HUES48 (cell line): Measurements from ENCODE around the gene FOXD4L6.
"Not testable (repeated sequence)": the region's sequence is repeated elsewhere in the genome, so short reads cannot be mapped to it uniquely, and the experiment has no call there.

Experiments
- H3K27ac ChIP-seq: one replicate; pipeline ENCODE4 v1.7.0; 2013; ENCODE audit warnings: low read depth, low read length, inconsistent platforms
- H3K27me3 ChIP-seq: 2 replicates; pipeline ENCODE4 v1.6.1; 2013; ENCODE audit warnings: mild to moderate bottlenecking, low read length; ENCODE audit not compliant: control insufficient read depth, insufficient read depth
- H3K36me3 ChIP-seq: 2 replicates; pipeline ENCODE4 v1.6.1; 2013; ENCODE audit warnings: low read length; ENCODE audit not compliant: control insufficient read depth, insufficient read depth
- H3K4me1 ChIP-seq: 2 replicates; pipeline ENCODE4 v1.6.1; 2013; ENCODE audit warnings: mild to moderate bottlenecking, low read length; ENCODE audit not compliant: control insufficient read depth, insufficient read depth
- H3K4me3 ChIP-seq: 2 replicates; pipeline ENCODE4 v1.5.1; 2013; ENCODE audit warnings: mild to moderate bottlenecking, low read depth, low read length
- H3K9ac ChIP-seq: 2 replicates; pipeline ENCODE4 v1.6.1; 2013; ENCODE audit warnings: mild to moderate bottlenecking, low read depth, low read length, moderate library complexity
- H3K9me3 ChIP-seq: 2 replicates; pipeline ENCODE4 v1.6.1; 2013; ENCODE audit warnings: low read length; ENCODE audit not compliant: control insufficient read depth, insufficient read depth

The FOXD4L6 gene

DNA sequence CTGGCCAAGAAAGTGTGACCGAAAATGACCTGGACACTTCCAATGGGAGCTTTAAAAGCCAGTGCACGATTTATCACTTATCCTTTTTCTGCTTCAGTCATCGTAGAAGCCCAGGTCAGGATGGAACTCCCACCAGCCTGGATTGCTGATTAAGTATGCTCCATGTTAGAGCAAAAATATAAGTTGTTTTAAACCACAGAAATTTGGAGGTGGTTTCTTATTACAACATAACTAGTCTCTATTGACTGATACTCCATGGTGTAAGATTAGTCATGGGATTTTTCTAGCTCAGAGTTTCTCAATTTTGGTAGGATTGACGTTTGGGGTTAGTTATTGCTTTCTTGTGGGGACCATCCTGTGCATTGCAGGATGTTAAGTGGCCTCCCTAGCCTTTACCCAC is 29.7 kb downstream of the FOXD4L6 start:
- not testable (repeated sequence) for H3K4me1 ChIP-seq, H3K4me3 ChIP-seq, H3K9me3 ChIP-seq, H3K27ac ChIP-seq, H3K9ac ChIP-seq, H3K36me3 ChIP-seq
- H3K27me3 ChIP-seq: peaks cover 11% of the 10 kb centered on the region

DNA sequence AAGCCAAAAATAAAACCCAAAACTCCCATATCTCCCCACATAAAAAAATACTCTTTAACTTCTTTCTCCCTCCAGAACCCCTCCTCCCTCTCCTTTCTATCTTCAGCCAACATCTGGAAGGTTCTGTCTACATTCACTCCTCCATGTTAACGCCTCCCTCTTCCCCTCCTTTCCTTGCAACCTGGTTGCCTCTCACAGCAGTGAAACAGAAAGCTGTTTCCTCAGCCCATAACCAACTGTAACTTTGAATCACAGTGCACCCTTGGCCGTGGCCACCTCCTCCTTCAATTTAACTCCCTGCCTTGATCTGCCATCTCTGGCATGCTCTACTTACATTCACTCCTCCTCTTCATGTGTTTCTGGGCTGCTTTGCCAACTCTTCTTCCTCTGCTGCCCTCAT is 33.4 kb downstream of the FOXD4L6 start:
- not testable (repeated sequence) for H3K4me3 ChIP-seq

DNA sequence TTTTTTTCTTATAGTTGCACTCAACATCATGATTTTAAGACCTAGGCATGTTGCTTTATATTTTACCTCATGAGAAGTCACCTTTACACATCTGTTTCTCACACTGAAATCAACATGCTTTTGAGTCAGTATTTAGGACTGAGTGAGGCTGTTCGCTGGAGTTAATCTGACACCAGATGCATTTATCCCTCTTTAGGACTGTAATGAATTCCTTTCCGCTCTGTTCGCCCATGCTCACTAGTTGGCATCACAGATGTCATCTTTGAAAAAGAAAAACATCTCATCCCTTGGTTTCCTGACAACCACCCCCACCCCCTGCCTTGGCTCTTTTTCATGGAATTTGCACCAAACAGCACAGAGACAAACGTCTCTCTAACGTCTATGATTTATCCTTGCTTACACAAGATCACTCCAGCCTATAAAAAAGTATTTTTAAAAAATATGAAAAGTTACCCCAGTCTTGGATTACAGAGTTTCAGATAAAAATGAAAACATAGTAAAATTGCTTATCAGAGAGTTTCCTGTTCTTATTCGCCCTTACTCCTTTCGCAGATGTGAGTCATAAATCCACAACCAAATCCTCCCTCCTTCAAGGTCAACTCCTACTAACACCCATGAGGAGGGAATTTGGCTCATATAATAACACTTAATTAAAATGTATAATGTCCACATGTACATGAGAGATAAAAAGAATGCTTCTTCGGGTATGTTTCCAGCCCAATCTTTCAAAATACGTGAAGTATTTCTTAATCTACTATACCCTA is 34.3 kb downstream of the FOXD4L6 start:
- not testable (repeated sequence) for H3K36me3 ChIP-seq, H3K4me3 ChIP-seq, H3K27me3 ChIP-seq, H3K9ac ChIP-seq, H3K27ac ChIP-seq, H3K9me3 ChIP-seq, H3K4me1 ChIP-seq

More for the DNA sequence above, 33.4 kb downstream of the FOXD4L6 start:
- H3K27ac ChIP-seq, H3K36me3 ChIP-seq, H3K9ac ChIP-seq, H3K27me3 ChIP-seq, H3K9me3 ChIP-seq, H3K4me1 ChIP-seq: not testable (repeated sequence)

DNA sequence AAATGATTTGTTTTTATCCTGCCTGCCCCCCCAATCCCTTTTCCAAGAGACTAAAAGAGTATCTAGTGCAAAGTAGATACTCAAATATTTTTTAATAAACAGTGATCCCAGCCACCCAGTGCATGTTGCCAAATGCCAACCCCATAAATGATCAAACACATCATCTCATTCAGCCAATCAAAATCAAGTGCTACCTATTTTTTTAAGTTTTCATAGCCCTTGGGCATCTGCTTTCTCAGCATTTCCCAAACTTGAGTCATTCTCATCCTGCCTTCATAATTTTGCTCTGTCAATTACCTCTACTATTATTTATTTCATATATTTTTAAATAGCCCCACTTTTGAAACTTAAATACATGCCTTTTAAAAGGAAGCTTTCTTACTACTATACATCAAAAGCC is 37.6 kb downstream of the FOXD4L6 start:
- not testable (repeated sequence) for H3K27ac ChIP-seq, H3K9me3 ChIP-seq, H3K4me1 ChIP-seq, H3K9ac ChIP-seq, H3K4me3 ChIP-seq, H3K36me3 ChIP-seq
- peaks cover 23% of the 10 kb centered on the region for H3K27me3 ChIP-seq

DNA sequence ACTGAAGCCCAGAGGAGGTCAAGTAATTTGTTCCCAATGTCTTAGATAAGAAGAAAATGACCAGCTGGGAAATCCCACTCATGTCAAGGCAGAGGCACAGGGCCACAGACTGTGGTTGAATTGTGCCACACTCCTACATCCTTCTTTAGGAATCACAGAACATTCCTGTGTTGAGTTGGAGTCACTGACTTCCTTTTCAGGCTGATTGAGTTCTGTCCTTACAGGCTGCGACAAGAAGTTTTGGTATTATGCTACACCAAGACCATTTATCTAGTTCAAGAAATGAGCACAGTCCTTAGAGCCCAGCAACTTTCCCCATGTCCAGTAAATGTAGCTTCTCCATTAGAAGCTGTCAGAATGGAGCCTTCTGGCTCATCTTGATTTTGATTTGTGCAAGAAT is 38.1 kb downstream of the FOXD4L6 start:
- H3K9ac ChIP-seq, H3K4me3 ChIP-seq: not testable (repeated sequence)

DNA sequence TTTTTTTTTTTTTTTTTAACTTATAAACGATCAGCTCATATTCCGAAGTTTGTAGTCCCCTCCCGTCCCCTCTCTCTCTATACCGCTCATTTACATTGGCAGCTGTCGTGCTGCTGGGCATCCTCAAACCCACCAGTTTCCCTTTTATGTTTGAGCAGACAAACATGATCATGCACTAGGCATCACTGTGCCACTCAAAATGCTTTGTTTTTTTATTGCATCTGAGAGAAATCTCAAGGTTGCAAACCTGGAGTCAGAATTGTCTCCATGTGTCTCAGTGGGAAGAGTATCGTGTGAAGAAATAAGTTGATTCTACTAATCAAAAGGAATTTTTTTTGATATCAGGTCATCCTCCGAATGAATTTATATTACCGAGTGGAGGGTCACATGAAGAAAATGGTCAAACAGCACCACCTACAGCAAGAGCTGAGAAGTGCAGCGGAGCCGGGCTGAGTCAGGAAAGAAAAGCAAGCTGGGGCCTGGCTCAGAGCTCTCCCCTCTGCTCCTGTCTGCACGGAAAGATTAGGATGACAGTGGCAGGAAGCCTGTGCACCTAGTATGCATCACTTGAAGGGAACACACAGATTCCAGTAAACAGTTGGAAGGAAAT is 39.9 kb downstream of the FOXD4L6 start:
- H3K4me1 ChIP-seq, H3K9ac ChIP-seq, H3K9me3 ChIP-seq, H3K4me3 ChIP-seq, H3K36me3 ChIP-seq, H3K27ac ChIP-seq: not testable (repeated sequence)
- peaks cover 34% of the 10 kb centered on the region for H3K27me3 ChIP-seq

More for the DNA sequence above, 38.1 kb downstream of the FOXD4L6 start:
- H3K4me1 ChIP-seq, H3K27ac ChIP-seq, H3K36me3 ChIP-seq, H3K9me3 ChIP-seq: not testable (repeated sequence)
- H3K27me3 ChIP-seq: peaks cover 27% of the 10 kb centered on the region

DNA sequence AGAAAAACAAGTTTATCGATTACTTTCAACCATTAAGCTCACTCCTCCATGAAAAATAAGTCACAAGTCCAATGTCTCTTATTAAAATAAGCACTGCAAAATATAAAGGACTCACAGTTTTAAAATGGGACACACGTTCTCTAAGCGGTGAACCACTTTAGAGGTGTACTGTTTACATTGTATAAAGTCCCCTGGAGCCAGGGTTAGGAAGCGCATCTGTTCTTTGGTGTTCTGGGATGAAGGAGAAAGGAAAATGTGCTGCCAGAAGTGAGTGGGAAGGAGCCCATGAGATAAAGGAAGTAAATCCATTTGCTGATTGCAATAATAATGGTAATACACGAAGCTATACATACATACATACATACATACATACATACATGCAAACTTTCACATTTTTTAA is 40.6 kb downstream of the FOXD4L6 start:
- H3K9ac ChIP-seq, H3K9me3 ChIP-seq, H3K4me1 ChIP-seq, H3K4me3 ChIP-seq, H3K27ac ChIP-seq, H3K36me3 ChIP-seq: not testable (repeated sequence)
- H3K27me3 ChIP-seq: peaks cover 34% of the 10 kb centered on the region

DNA sequence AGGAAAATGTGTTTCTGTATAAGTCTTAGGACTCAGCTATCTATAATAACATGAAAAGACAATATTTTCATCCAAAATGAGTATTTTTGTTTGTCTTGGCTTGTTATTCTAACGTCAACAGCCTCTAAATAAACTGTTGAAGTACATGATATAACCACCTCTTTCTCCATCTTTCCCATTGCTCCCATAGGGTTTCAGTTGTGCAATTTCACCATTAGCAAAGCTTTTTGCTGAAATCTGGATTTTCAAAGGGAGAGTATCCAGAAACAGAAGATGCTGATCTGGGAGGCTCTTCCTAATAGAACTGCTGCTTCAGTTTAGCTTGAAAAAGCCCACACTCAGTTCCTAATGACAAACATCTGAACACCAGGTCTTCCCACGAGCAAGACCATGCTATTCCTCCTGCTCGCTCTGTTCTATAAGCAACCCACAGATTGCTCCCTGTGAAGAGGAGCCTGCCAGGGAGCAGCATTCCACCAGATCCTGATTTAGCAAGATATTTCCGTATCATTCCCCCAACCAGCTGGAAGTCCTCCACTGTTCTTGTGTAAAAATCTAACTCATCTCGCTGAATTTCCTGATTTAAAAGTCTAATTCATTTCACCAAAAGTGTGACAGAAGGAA is 41.2 kb downstream of the FOXD4L6 start:
- H3K4me1 ChIP-seq, H3K9me3 ChIP-seq, H3K27ac ChIP-seq, H3K36me3 ChIP-seq, H3K4me3 ChIP-seq, H3K9ac ChIP-seq: not testable (repeated sequence)
- peaks cover 41% of the 10 kb centered on the region for H3K27me3 ChIP-seq

DNA sequence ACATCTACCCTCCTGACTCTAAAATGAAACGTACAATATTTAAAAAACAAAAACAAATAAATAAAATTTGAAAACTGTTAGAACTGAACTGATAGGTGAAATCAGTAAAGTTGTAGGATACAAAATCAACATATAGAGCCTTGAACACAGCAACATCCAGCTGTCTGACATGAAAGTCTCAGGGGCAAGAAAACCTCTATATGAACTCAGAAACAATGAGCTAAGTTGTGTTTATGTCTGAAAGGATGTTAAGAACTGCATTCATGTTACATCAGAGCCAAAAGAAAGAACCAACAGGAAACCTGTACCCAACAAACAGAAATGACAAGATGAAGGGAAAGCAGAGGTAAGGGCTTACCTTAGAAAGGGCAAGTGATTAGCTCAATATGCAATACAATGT is 41.8 kb downstream of the FOXD4L6 start:
- not testable (repeated sequence) for H3K9me3 ChIP-seq, H3K27ac ChIP-seq, H3K9ac ChIP-seq, H3K36me3 ChIP-seq, H3K4me1 ChIP-seq, H3K4me3 ChIP-seq
- H3K27me3 ChIP-seq: peaks cover 42% of the 10 kb centered on the region

DNA sequence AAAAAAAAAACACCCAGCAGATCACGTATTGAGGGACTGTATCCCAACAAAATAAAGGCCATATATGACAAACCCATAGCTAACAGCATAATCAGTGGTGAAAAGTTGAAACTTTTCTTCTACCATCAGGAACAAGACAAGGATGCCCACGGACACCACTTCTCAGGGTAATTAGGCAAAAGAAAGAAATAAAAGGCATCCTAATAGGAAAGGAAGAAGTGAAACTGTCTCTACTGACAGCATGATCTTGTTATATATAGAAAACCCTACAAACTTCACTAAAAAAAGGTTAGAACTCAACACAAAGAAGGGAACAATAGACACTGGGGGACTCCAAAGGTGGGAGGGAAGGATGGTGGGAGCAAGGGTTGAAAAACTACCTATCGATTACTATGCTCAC is 42.3 kb downstream of the FOXD4L6 start:
- not testable (repeated sequence) for H3K9ac ChIP-seq, H3K27ac ChIP-seq, H3K4me3 ChIP-seq, H3K4me1 ChIP-seq, H3K9me3 ChIP-seq, H3K36me3 ChIP-seq
- H3K27me3 ChIP-seq: peaks cover 42% of the 10 kb centered on the region

DNA sequence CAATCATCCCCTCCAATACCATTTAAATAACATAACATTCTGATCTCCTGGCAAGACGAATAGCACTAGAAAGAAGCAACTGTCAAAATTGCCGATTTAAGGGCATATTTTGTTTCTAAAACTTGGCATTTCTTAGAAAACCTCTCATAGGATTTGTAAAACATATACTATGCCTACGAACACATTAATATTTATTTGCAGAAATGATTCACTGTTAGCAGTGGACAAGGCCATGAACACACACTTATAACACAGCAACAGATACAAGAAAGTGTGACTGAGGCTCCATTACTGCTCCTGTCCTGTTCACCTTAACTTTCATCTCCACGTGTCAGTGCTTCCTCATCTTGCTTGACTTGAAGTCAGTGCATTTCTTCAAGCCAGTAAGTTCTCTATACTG is 46.1 kb downstream of the FOXD4L6 start:
- H3K9ac ChIP-seq, H3K9me3 ChIP-seq, H3K36me3 ChIP-seq, H3K4me3 ChIP-seq, H3K27ac ChIP-seq, H3K4me1 ChIP-seq: not testable (repeated sequence)
- peaks cover 48% of the 10 kb centered on the region for H3K27me3 ChIP-seq
